DND-41 (cell line): ENCODE results near the gene RABGAP1L.

ENCODE experiments used
- EZH2 ChIP-seq: IDR thresholded peaks from 3 replicates; pipeline ENCODE4 v1.6.1; 2012; ENCODE audit warnings: borderline replicate concordance, low read depth, mild to moderate bottlenecking, moderate library complexity, low read length, inconsistent platforms; ENCODE audit not compliant: severe bottlenecking
- TF ChIP-seq, protein P1 (sequence below): IDR thresholded peaks from 2 replicates; pipeline ENCODE4 v1.5.1; 2012; ENCODE audit warnings: borderline replicate concordance, low read length, moderate library complexity, mild to moderate bottlenecking; ENCODE audit not compliant: poor library complexity, severe bottlenecking; ENCODE audit errors: extremely low read depth

DNA sequence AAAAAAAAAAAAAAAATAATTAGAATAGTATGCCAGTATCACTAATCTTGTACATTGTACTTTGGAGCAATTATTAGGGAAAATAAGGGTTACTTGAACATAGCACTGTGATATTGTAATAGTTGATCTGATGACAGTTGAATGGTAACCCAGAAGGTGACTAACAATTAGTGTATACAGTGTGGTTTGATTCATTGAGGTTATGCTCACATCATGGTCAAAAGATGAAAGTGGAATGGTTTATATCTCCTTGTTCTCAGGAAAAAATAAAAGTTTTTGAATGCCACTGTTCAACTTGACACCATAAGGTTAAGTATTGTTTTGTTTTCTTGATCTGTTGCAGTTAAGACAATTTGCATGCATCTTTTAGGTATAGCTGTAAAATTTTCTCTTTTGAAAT, 375.5 kb downstream of the RABGAP1L start:
- TF ChIP-seq, protein P1, sequence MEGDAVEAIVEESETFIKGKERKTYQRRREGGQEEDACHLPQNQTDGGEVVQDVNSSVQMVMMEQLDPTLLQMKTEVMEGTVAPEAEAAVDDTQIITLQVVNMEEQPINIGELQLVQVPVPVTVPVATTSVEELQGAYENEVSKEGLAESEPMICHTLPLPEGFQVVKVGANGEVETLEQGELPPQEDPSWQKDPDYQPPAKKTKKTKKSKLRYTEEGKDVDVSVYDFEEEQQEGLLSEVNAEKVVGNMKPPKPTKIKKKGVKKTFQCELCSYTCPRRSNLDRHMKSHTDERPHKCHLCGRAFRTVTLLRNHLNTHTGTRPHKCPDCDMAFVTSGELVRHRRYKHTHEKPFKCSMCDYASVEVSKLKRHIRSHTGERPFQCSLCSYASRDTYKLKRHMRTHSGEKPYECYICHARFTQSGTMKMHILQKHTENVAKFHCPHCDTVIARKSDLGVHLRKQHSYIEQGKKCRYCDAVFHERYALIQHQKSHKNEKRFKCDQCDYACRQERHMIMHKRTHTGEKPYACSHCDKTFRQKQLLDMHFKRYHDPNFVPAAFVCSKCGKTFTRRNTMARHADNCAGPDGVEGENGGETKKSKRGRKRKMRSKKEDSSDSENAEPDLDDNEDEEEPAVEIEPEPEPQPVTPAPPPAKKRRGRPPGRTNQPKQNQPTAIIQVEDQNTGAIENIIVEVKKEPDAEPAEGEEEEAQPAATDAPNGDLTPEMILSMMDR, result no peak
- TF ChIP-seq EZH2, result no peak
